Stimulated activated naive CD4-positive, alpha-beta T cell treated with Interleukin-2 at 50 U/mL for 16 hours (primary cell): ENCODE results near the gene ACSF3.
"Not testable (repeated sequence)": the region's sequence is repeated elsewhere in the genome, so short reads cannot be mapped to it uniquely, and the experiment has no call there.

Experiments
- DNase-seq: peaks from one replicate; lab custom pipeline; 2025; lab: John Stamatoyannopoulos, UW

ACSF3 gene

DNA sequence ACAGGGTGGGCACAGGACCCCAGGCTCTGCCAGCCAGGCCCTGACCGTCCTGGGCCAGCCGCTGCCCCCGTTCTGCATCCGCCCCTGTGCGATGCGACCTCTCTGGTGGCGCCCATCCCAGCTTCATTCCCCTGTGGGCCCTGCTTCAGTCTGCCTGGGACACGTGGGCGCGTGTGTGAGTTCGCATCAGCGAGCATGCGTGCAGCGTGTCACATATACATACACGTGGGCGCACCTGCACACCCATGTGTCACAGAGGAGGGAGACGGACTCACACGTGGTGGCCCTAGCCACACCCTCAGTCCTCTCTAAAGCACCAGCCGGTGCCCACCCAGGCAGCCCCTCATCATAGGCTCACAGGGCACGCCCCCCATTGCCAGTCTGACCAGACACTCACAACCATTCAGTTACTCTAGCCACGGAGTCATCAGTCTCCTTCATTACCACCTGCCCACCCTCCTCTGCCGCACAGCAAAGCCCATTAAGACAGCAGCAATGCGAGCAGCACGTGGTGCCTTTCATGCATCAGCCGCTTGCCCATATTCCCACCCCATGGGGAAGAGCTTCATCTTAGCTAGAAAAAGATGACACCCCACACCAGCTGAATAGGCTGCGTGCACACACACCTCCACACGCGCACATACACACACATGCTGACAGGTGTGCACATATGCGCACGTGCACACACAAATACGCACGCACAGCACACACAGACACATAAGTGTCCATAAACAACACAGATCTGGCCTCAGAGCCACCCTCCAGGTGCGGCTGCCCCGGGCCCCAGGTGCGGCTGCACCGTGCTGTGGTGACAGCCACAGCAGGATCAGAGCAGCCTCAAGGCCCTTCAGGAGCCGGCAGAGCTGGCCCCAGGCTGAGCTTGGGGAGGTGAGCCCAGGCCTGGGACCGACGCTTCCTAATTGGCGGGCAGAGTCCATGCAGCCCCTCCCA, 68.4 kb downstream of the ACSF3 start:
- no peak for DNase-seq

DNA sequence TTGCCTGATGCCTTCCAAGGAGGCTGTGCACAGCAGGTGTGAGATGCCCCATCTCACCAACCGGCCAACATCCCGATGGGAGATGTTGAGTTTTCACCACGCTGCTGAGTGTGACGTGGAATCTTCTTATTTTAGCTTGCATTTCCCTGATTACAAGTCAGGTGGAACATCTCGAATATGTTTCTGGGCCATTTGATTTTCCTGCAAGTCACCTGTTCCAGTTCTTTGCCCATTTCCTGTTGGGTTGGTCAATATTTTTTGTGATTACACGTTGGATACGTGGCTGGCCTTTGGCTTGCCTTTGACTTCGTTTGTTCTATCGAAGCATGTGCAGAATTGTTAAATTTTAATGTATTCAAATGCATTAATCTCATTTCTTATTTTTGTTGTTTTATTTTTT, 69.6 kb downstream of the ACSF3 start:
- DNase-seq, result no peak

DNA sequence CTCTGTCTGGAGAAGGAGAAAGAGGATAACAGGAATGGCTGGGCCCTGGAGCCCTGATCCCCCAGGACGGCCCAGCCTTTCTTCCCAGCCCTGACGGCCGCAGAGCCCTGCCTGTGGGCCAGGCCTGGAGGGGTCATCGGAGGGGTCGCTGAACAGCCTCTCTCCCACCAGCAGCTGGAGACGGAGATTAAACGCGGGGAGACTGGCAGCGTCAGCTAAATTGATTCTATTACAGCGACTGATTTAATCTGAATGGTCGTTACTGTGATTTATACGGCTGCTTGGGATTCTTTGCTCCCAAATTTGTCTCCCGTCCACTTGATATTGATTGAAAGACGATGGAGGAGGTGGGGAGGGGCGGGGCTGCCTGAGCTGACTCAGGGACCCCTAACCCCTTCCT, 70.8 kb downstream of the ACSF3 start:
- DNase-seq, result no peak

DNA sequence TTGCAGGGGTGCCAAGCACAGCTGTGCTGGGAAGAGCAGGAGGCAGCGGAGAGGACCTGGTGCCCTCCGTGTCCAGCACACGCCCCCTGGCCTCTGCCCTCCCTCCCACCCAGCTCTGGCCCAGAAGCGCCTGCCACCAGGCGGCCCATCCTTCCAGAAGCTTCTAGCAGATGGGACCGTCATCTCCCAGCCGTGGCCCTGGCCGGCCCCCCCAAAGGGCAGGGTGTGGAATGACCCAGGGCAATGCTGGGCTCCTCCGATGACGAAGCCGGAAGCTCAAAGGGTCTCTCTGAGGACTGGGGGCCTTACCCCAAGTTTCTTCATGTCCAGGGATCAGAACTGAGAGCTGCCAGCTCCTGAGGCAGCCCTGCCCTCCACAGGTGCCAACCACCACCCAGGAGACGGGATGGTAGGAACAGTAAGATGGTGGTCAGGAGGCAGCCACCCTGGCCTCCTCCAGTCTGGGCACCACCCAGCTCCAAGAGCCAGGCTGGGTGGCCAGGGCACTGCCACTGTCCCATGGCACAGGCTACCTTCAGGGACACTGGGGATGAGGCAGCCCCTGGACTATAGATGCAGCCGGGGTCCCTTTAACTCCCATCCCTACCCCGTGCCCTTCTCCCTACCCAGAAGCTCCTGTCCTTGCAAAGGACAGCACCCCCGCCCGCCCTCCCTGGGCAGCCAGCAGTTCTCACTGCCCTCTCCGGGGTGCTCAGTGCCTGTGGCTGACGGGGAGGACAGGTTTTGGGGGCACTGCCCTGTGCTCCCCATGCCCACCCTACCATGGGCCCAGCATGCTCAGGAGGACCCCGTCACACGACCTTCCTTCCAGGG, 71.4 kb downstream of the ACSF3 start:
- no peak for DNase-seq

DNA sequence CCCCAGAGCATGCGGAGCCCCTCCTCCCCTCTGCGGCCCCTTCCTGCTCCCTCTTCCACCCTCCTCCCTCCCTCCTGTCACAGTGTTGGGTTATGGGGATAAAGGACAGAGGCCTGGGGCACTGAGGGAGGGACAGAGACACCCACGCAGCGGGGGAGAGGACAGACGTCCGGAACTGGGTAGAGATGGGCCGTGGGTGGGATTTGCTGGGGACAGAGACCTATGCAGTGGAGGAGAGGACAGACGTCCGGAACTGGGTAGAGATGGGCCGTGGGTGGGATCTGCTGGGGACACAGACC, 72.0 kb downstream of the ACSF3 start:
- DNase-seq, result not testable (repeated sequence)

DNA sequence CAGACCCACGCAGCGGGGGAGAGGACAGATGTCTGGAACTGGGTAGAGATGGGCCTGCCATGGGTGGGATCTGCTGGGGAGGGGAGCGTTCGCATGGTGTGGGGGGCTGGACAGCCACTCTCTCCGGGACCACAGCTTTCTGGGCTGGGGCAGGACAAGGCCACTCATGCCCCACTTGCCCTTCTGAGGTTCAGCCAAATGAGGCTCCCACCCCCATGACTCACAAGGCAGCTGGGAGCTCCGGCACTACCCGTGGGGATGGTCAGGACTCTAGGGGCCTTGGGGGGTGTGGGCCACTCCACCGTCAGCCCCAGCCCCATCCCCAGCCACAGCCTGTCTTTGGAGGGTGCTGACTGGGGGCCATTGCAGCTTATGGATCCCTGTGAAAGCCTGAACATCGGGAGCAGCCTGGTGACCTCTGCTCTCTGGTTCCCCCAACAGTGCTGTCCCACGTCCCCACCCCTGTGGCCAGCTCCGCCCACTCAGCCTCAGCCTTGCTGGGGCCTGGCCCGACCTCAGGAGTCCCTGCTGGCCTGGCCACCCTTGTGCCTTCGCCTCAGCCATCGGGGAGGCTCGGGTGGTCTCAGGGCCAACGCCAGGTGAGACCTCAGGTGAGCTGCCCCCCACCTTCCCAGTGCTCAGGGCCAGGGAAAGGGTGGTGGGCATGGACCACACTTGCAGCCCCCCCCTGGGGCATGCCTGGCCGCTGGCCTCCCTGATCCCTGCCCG, 73.2 kb downstream of the ACSF3 start:
- DNase-seq, result no peak

DNA sequence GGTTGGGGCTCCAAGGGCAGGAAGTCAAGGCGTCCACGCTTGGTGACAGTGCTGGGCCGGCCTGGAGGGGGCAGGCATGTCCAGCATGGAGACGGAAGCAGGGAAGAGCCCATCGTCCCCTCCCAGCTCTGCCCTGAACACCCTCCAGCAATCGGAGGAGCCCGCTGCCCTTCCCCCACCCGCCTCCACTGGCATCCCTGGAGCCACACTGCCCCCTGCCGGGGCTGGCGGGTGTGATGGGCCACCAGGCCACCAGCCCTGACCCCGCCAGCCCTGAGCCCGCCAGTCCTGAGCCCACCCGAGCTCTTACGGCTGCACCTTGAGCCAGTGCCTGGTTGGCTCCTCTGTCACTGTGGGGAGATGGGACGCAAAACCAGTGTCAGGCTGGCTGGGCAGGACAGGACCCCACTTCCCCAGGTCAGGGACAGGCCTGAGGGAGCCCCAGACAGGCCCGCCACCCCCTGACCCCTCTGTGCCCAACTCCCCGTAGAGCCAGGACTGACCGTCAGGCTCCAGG, 73.8 kb downstream of the ACSF3 start:
- peak; percentile 70 for DNase-seq

DNA sequence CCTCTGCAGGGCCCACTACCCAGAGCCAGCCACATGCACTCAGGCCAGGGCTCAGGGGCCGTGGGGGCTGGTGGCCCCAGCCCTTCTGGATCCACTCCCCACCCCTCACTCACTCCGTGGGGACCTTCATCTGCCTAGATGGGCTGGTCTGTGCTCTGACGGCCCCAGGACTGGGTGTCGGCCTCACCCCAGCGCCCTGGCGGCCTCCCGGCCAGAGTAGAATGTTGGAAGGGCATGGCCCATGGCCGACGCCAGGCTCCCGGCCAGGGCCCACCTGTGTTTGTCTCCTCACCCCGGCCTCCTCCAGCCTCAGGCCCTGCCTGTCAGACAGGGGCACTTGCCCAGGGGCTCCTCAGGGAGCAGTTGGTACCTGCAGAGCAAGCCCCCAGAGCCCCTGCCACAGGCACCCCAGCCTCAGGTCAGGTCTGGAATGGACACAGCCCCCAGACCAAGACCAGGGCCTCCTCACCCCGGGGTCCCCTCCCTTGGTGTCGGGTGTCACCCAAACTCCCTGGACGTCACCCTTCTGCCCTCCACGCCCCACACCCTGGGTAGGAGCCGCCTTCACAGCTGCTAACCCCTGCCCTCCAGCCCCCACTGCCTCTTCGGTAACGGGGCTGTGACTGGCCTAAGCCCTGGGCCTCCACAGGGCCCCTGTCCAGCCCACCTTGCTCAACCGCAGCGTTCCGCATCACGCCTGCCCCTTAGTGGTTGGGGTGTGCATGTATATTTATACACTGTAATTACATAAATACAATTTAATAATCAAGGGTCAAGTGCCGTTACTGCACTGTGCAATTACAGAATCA, 74.9 kb downstream of the ACSF3 start:
- DNase-seq, result no peak

DNA sequence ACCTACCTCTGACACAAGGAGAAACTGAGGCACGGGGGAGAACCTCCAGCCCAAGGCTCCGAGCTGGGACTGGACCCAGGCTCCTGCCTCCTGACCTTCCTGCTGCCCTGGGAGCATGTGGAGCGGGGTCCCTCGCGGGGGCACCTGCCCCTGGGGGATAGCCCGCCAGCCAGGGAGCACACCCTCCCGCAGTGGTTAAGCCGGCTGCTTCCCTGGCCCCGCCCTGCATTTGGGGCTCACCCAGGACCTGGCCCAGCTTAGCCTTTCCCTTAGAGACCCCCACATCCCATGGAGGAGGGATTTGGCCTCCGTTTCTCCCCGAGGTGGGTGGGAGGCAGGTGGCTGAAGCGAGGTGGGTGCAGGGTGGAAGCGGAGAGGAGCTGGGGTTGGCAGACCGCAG, 76.1 kb downstream of the ACSF3 start:
- no peak for DNase-seq

DNA sequence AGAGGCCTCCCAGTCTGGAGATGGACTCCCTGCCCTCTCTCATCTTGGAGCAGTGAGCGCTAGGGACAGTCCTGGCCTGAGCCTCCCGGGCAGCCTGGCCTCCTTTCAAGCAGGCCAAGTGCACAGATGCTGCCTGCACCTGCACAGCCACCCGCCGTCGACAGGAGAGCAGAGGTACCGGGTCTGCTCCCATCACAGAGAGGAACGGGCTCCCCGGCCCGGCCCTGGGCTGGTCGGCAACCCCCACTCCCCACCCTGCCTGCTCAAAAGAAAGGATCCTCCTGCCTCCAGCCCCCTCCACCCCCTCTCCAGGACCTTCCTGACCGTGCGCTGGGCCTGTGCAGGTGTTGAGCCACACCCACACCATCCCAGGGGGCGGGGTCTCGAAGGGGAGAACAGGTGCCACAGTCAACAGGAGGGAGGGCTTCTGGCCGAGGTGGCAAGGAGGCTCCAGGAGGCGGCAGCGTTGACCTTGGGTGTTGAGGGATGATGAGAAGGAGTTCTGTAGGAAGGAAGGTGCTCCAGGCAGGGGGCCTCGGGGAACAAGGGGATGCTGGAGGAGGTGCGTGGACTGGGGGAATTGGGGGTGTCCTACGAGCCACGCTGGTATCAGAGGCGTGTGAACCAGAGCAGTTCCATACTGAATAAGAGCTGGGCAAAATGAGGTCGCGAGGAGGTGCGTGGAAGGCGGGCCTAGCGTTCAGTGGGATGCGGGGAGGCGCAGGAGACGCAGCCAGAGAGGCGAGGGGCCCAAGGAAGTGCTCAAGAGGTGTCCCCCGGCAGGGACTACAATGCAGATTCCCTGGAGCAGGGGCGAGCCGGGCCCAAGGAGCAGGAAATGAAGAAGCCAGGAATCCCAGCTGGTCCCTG, 76.9 kb downstream of the ACSF3 start:
- no peak for DNase-seq

DNA sequence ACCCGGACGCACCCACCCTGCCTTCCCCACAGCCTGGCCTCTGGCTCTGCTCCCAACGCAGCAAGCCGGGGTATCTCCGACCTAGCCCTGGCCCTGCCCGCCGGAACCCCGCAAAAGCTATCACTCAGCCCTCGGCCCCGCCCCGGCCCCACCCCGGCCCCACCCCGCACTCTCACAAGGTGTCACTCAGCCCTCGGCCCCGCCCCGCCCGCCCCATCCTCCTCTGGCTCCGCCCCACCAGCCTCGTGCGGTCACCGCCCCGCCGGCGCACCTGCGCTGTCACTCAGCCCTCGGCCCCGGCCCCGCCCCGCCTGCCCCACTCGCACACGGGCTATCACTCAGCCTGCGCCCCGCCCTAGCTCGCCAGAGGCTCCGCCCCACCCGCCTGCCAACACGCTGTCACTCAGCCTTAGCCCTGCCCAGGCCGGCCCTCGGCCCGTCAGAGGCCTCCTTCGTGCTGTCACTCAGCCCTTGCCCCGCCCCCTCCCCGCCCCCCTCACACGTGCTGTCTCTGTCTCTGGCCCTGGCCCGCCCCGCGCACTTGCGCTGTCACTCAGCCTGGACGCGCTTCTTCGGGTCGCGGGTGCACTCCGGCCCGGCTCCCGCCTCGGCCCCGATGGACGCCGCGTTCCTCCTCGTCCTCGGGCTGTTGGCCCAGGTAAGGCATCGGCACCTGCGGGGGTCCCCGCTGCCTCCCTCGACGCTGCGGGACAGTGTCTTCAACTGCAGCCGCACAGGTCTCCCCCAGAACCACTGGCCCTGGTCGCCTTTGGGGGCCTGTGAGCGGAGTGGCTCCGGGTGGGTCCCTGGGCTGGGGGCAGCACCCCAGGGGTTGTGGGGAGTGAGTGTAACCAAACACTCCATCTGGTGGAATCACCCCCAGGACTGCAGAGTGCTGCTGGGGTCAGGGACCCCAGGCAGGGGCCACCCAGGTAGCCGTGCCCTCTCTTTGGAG, 77.8 kb downstream of the ACSF3 start, which contains the start of gene CDH15:
Gene CDH15 (plus strand): TSS at position 533 of the 955 bp plus-strand sequence. CDS start 84 bp downstream, at position 617.
- DNase-seq, result peak; percentile 95

DNA sequence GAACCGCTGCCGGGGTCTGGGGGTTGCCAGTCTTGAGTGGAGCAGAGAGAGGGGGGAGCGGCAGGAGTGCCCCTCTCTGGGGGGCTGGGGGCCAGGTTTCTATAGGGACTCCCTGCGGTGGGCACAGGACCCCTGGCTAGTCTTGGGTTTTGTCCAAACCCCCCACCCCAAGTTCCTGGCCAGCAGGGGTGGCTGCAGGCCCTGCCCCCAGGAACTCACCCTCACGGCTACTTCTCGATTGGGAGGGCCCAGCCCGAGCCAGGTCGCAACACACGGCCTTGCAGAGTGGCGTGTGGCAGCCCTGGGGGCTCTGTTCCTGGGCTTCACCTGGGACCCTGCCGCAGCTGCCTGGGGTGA, 78.5 kb downstream of the ACSF3 start:
- no peak for DNase-seq

DNA sequence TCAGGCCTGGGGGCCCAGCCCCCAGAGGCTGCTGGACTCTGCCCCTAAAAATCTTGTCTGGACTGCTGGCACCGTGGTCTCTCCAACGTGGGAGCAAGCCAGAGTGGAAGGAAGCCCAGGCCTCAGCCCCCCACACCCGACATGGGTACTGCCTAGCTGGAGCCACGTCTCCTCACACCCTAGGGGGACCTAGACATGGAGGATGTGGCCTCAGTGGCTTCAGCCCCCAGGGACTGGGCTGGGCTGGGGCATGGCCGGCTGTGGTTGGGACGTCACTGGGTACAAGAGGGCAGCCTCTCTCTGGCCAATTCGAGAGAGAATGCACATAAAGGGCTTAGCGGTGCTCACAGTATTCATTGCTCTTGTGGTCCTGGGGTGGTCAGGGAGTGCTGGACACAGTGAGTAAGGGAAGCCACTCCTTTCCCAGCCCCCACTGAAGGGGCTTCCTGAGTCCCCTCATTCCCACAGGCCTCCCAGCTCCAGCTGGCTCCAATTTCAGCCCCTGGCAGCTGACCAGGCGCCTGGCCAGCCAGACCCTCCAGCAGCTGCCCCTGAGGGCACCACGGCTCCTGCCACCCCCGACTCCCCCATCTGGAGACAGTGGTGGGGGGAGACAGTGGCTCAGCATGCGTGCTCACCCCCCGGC, 79.0 kb downstream of the ACSF3 start:
- DNase-seq, result no peak

DNA sequence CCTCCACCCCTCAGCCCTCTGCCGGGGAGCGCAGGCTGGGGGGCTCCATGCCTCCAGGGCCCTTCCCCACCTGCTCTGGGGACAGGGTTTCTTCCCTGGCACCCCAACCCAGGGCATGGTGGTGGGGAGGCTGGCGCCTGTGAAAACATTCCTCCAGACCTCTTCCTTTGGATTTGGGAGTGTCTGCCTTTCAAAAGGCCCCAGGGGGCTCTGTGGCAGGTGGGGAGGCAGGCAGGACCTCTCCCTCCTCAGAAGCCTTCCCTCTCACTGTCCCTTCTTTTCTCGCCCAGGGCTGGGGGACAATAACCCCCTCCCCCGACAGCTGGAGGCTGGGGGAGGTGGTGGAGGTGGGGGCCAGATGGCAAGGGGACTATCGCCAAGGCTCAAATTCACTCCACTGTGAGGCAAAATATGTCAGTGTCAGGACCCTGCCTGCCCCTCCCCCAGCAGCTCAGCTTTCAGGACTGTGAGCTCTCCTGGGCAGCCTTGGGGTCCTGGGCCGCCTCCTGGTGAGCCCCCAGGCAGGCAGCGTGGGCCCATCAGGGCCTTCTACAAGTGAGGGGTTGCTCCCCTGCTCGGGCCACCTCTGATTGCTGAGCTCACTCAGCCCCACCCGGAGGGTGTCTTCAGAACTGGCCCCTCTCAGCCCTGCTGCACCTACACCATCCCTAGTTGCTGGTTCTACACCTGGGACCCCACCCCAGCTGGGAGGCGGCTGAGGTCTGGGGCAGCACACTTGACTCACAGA, 79.7 kb downstream of the ACSF3 start:
- no peak for DNase-seq

DNA sequence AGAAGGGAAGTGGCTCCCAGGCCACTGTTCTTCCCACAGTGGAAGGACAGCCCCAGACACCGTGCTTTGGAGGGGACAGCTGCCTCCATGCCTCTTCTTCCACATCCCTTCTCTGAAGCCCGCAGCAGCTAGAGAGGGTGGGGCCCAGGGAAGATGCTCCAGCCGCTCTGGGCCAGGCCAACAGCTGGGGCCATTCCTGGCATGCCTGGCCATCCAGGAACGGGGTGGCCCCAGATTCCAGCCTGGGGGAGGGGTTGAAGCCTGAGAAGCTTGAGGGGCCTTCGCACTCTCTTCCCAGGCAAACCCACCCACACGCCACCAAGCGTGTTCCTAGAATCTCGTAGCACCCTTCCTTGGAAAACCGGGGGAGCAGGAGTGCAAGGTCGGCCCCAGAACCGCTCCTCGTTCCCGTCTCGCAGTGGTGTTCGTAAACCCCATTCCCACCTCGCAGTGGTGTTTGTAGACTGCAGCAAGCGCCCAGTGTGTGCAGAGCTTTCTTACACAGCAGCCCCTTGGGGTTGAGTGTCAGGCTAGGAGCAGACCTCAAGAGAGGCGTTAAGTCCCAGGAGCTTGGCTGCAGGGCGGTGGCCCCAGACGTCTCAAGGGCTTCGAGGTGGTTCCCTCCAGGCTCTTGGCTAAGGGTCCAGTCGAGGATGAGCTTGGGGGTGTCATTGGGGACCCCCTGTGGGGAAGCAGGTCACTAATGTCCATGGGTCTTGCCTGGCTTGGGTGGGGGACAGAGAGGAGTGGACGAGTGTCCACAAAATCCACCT, 80.6 kb downstream of the ACSF3 start:
- DNase-seq, result no peak

DNA sequence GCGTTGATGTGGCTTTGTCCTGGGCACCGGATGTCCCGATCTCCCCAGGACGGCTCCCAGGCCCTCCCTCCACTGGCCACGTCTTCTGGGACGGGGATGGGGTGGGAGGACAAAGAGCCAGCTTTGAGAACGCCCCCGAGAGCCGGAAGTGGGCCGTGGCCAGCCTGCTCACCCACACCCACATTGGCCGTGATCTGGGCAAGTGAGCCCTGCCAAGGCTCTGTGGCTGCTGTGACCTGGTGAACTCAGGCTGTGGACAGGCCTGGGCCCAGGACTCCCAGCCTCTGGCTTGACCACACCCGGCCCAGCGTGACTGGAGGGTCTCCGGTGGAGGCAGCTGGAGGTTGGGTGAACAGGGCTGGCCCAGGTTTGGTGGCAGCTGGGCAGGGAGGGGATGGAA, 81.2 kb downstream of the ACSF3 start:
- no peak for DNase-seq
